GM23338 (cell line): ENCODE data around the gene TMEM244. TPM values are rescaled to one million over a fixed set of nuclear protein-coding genes. Genes with fewer than 3 reads are reported as not detected.

Source experiments
- ATAC-seq: fragments of 200-7000 bp; cut with Tn5 transposase; 3 replicates; pipeline ENCODE4 v1.9.1; 2020
- DNase-seq: peaks from one replicate; pipeline ENCODE4 v3.0.0-alpha.2; 2015; ENCODE audit warnings: low spot score
- H2AFZ ChIP-seq: fragments of 200-600 bp; sonication (generic); 2 replicates; pipeline ENCODE4 v1.8.0; 2016; ENCODE audit warnings: antibody characterized with exemption, mild to moderate bottlenecking, moderate library complexity
- H3F3A ChIP-seq: fragments of 200-600 bp; sonication (generic); replicated peaks from 2 replicates; pipeline ENCODE4 v1.8.0; 2017; ENCODE audit warnings: antibody characterized with exemption, mixed run types, low read depth
- H3K27ac ChIP-seq: fragments of 200-600 bp; sonication (generic); 2 replicates; pipeline ENCODE4 v1.6.1; 2016; ENCODE audit warnings: low read depth
- H3K27me3 ChIP-seq: fragments of 200-600 bp; sonication (generic); 2 replicates; pipeline ENCODE4 v1.8.0; 2016; ENCODE audit warnings: mild to moderate bottlenecking, mixed run types, moderate library complexity; ENCODE audit not compliant: insufficient read depth
- H3K36me3 ChIP-seq: fragments of 200-600 bp; sonication (generic); 2 replicates; pipeline ENCODE4 v1.8.0; 2016; ENCODE audit warnings: mild to moderate bottlenecking; ENCODE audit not compliant: insufficient read depth
- H3K4me1 ChIP-seq: fragments of 200-600 bp; sonication (generic); 2 replicates; pipeline ENCODE4 v1.8.0; 2016; ENCODE audit warnings: mild to moderate bottlenecking, moderate library complexity; ENCODE audit not compliant: insufficient read depth
- H3K4me2 ChIP-seq: fragments of 200-600 bp; sonication (generic); 2 replicates; pipeline ENCODE4 v1.7.1; 2017; ENCODE audit warnings: mixed run types
- H3K4me3 ChIP-seq: fragments of 200-600 bp; sonication (generic); 2 replicates; pipeline ENCODE4 v1.6.1; 2016; ENCODE audit warnings: mixed run types
- H3K79me2 ChIP-seq: fragments of 200-600 bp; sonication (generic); replicated peaks from 2 replicates; pipeline ENCODE4 v1.8.0; 2017; ENCODE audit warnings: mild to moderate bottlenecking; ENCODE audit not compliant: insufficient read depth
- H3K9me2 ChIP-seq: fragments of 200-600 bp; sonication (generic); 2 replicates; pipeline ENCODE4 v1.8.0; 2017; ENCODE audit not compliant: insufficient read depth
- H4K20me1 ChIP-seq: fragments of 200-600 bp; sonication (generic); replicated peaks from 2 replicates; pipeline ENCODE4 v1.8.0; 2017; ENCODE audit warnings: mild to moderate bottlenecking; ENCODE audit not compliant: insufficient read depth
- H3K27ac Mint-ChIP-seq: 2 replicates; pipeline ENCODE4 v1.8.0; 2020; ENCODE audit warnings: inconsistent platforms, mild to moderate bottlenecking, moderate library complexity, mixed read lengths
- H3K27me3 Mint-ChIP-seq: 3 replicates; pipeline ENCODE4 v1.8.0; 2022; ENCODE audit warnings: low read depth, mild to moderate bottlenecking, moderate library complexity, mixed read lengths, inconsistent platforms; ENCODE audit not compliant: insufficient read depth, poor library complexity
- H3K36me3 Mint-ChIP-seq: 3 replicates; pipeline ENCODE4 v1.8.0; 2021; ENCODE audit warnings: low read depth, mild to moderate bottlenecking, inconsistent platforms, moderate library complexity, mixed read lengths
- H3K4me1 Mint-ChIP-seq: 3 replicates; pipeline ENCODE4 v1.8.0; 2020; ENCODE audit warnings: mild to moderate bottlenecking, inconsistent platforms, mixed read lengths
- H3K4me3 Mint-ChIP-seq: 3 replicates; pipeline ENCODE4 v1.8.0; 2021; ENCODE audit warnings: moderate library complexity, mild to moderate bottlenecking, inconsistent platforms, mixed read lengths
- H3K9me3 Mint-ChIP-seq: 3 replicates; pipeline ENCODE4 v1.8.0; 2020; ENCODE audit warnings: moderate library complexity, mild to moderate bottlenecking, inconsistent platforms, mixed read lengths
- CTCF ChIP-seq, 2 experiments: fragments of 200-600 bp in 1 of 2; sonication (generic) in 1 of 2; conservative IDR thresholded peaks; 2 replicates each; pipeline versions ENCODE4 v1.5.1 to v1.6.1; 2016 to 2017; ENCODE audit warnings: antibody characterized with exemption in 2 of 2, low read depth in 2 of 2, mild to moderate bottlenecking in 2 of 2, moderate library complexity in 1 of 2
- ETS1 ChIP-seq: IDR thresholded peaks from 2 replicates; pipeline ENCODE4 v1.6.1; 2016; ENCODE audit warnings: antibody characterized with exemption
- EZH2 ChIP-seq: fragments of 200-600 bp; sonication (generic); IDR thresholded peaks from one replicate; pipeline ENCODE4 v1.8.0; 2017; ENCODE audit warnings: antibody characterized with exemption, mild to moderate bottlenecking, low read depth; ENCODE audit not compliant: unreplicated experiment
- NANOG ChIP-seq: IDR thresholded peaks from 2 replicates; pipeline ENCODE4 v1.6.1; 2016; ENCODE audit warnings: antibody characterized with exemption, borderline replicate concordance
- REST ChIP-seq: IDR thresholded peaks from one replicate; pipeline ENCODE4 v1.6.1; 2018; ENCODE audit warnings: antibody characterized with exemption; ENCODE audit not compliant: unreplicated experiment
- ZNF331 ChIP-seq: fragments of 250-450 bp; sonication (Bioruptor Pico); IDR thresholded peaks from 2 replicates; pipeline ENCODE4 v1.5.0; 2020; ENCODE audit warnings: low read depth, mild to moderate bottlenecking, moderate library complexity
- ZNF462 ChIP-seq: fragments of 250-450 bp; sonication (Bioruptor Pico); IDR thresholded peaks from 2 replicates; pipeline ENCODE4 v1.5.0; 2020; ENCODE audit warnings: mild to moderate bottlenecking, moderate library complexity
- polyA plus RNA-seq: library from polyadenylated mRNA; unstranded; fragments of >200 nt; fragmentation: Nextera tagmentation; extraction: Ambion mirVana; gene quantifications from 2 replicates; pipeline ENCODE4 v1.2.1, GENCODE V29; 2016
- total RNA-seq: library from RNA; depleted of rRNA; stranded (reverse); fragments of >200 nt; shearing (Covaris generic); gene quantifications from 2 replicates; pipeline ENCODE4 v1.2.3, GENCODE V29; 2014

The TMEM244 gene
- total and polyA plus RNA-seq, 2 experiments from 2014 or later, result not detected

- no peak for ATAC-seq
- no peaks in the 10 kb centered on the region; the same call in 2 of the 3 replicates for H3K9me3 Mint-ChIP-seq
- Histone ChIP-seq H3K27me3 (no peaks in the 10 kb centered on the region), H3K27ac (no peak overlapping the region), H3F3A (no peaks in the 10 kb centered on the region), H3K36me3 (no peaks in the 10 kb centered on the region), H4K20me1 (no peaks in the 10 kb centered on the region), H3K9me2 (peaks cover 19% of the 10 kb centered on the region), H3K4me1 (no peaks in the 10 kb centered on the region), H3K79me2 (no peaks in the 10 kb centered on the region), H3K4me3 (no peak overlapping the region), H3K4me2 (no peak overlapping the region), H2AFZ (no peak overlapping the region)
- H3K27ac Mint-ChIP-seq, result no peak overlapping the region
- peaks cover 3% of the 10 kb centered on the region for H3K27me3 Mint-ChIP-seq
- DNase-seq, result no peak
- no peak for TF ChIP-seq ETS1
- no peak for TF ChIP-seq REST
- H3K4me3 Mint-ChIP-seq, result no peak overlapping the region
- peaks cover 6% of the 10 kb centered on the region; the same call in 2 of the 3 replicates for H3K4me1 Mint-ChIP-seq
- H3K36me3 Mint-ChIP-seq, result no peaks in the 10 kb centered on the region
These were observed 47.7 kb upstream of the TMEM244 start for GRCh38 chr6:129908858-129909257.

GRCh38 chr6:129908356-129908755 is 47.2 kb upstream of the TMEM244 start:
- H3K36me3 Mint-ChIP-seq, result no peaks in the 10 kb centered on the region
- Histone ChIP-seq H3K27me3 (no peaks in the 10 kb centered on the region), H3K79me2 (no peaks in the 10 kb centered on the region), H3K9me2 (peaks cover 19% of the 10 kb centered on the region), H3K4me2 (no peak overlapping the region), H3F3A (no peaks in the 10 kb centered on the region), H3K4me1 (no peaks in the 10 kb centered on the region), H4K20me1 (no peaks in the 10 kb centered on the region), H3K36me3 (no peaks in the 10 kb centered on the region), H3K27ac (no peak overlapping the region), H3K4me3 (no peak overlapping the region), H2AFZ (no peak overlapping the region)
- ATAC-seq (no peak), DNase-seq (no peak)
- H3K4me1 Mint-ChIP-seq, result peaks cover 6% of the 10 kb centered on the region; the same call in 2 of the 3 replicates
- H3K27ac Mint-ChIP-seq, result no peak overlapping the region
- peaks cover 3% of the 10 kb centered on the region for H3K27me3 Mint-ChIP-seq
- no peaks in the 10 kb centered on the region; the same call in 2 of the 3 replicates for H3K9me3 Mint-ChIP-seq
- H3K4me3 Mint-ChIP-seq, result no peak overlapping the region
- TF ChIP-seq ZNF331 (CRISPR knock-in tag), result no peak
- no peak for TF ChIP-seq EZH2
- TF ChIP-seq ZNF462, result no peak
- TF ChIP-seq NANOG, result no peak
- no peak for TF ChIP-seq ETS1
- TF ChIP-seq CTCF (conservative IDR thresholded peaks at IDR 0.05; ENCODE audit: low read depth in 2 of 2), result no peak
